GM21723 (cell line): Measurements from ENCODE around the gene ZC3H18.
"Not testable (repeated sequence)": the region's sequence is repeated elsewhere in the genome, so short reads cannot be mapped to it uniquely, and the experiment has no call there.

Experiments
- ATAC-seq: cut with Tn5 transposase; IDR thresholded peaks from one replicate; pipeline ENCODE4 v1.9.1; 2021; ENCODE audit warnings: mild to moderate bottlenecking, moderate library complexity; ENCODE audit not compliant: unreplicated experiment

ZC3H18 gene

DNA sequence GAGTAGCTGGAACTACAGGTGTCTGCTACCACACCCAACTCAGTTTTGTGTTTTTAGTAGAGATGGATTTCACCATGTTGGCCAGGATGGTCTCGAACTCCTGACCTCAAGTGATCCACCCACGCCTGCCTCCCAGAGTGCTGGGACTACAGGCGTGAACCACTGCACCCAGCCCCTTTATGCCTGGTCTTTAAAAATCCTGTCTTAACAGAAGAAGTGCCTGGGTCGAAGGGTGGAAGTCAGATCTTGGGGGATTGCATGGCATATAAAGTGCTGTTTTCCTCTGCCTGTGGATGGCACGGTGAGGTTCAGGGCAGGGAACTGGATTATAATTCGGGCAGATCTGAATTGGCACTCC, 30.3 kb downstream of the ZC3H18 start:
- no peak for ATAC-seq

GRCh38 chr16:88601313-88602036, 31.3 kb downstream of the ZC3H18 start:
- no peak for ATAC-seq

DNA sequence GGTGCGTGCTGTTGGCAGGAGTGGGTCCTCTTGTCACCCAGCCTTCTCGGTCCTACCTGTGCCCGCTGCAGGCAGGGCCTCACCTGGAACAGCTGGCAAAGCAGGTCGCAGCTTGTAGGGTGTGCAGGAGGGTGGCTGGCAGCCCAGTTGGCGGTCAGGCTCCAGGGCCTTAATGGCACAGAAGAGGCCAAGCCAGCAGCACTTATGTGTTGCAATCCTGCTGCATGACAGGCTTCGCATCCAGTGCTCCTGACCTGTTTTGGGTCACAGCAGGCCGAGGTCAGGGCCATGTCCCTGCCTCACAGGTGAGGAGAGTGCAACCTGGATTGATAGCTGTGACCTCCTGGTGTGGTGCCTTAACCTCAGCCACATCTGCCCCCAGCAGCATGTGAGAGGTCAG, 31.9 kb downstream of the ZC3H18 start:
- ATAC-seq = no peak

GRCh38 chr16:88605186-88606147, 35.3 kb downstream of the ZC3H18 start:
- ATAC-seq = no peak

GRCh38 chr16:88606148-88606757, 36.0 kb downstream of the ZC3H18 start:
- ATAC-seq = no peak

DNA sequence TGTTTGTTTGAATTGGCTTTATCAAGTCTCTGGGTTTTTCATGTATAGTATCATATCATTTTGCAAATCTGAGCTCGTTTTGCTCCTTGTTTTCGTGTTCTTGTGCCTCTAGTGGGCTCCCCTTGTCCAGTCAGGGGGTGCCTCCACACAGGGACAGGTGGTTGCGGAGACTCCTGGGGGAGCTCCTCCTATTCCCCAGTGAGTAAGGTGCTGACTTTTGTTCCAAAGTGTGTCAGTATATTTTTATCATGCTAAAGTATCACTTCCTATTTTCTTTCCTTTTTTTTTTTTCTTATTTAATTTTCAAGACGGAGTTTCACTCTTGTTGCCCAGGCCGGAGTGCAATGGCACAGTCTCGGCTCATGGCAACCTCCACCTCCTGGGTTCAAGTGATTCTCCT, 37.9 kb downstream of the ZC3H18 start:
- ATAC-seq = no peak

DNA sequence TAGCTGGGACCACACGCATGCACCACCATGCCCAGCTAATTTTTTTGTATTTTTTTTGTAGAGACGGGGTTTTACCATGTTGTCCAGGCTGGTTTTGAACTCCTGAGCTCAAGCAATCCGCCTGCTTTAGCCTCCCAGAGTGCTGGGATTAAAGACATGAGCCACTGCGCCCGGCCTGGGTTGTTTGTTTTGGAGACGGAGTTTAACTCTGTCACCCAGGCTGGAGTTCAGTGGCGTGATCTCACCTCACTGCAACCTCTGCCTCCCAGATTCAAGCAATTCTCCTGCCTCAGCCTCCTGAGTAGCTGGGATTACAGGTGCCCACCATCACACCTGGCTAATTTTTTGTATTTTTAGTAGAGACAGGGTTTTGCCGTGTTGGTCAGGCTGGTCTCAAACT, 39.2 kb downstream of the ZC3H18 start:
- ATAC-seq = not testable (repeated sequence)

GRCh38 chr16:88610080-88610479, 39.9 kb downstream of the ZC3H18 start:
- no peak for ATAC-seq

GRCh38 chr16:88610909-88611812, 41.0 kb downstream of the ZC3H18 start:
- ATAC-seq = no peak

DNA sequence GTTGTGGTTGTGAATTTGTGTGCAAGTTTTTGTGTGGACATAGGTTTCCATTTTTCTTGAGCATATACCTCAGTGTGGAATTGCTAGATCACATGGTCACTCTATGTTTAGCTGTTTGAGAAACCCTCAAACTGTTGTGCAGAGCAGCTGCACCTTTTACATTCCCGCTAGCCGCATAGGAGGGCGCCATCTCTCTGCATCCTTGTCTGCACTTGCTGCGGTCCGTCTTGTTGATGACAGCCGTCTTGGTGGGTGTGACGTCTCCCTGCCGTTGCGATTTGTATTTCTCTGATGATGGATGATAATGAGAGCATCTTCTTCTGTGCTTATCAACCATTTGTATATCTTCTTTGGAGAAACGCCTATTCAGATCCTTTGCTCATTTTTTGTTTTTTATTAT, 43.1 kb downstream of the ZC3H18 start:
- no peak for ATAC-seq

DNA sequence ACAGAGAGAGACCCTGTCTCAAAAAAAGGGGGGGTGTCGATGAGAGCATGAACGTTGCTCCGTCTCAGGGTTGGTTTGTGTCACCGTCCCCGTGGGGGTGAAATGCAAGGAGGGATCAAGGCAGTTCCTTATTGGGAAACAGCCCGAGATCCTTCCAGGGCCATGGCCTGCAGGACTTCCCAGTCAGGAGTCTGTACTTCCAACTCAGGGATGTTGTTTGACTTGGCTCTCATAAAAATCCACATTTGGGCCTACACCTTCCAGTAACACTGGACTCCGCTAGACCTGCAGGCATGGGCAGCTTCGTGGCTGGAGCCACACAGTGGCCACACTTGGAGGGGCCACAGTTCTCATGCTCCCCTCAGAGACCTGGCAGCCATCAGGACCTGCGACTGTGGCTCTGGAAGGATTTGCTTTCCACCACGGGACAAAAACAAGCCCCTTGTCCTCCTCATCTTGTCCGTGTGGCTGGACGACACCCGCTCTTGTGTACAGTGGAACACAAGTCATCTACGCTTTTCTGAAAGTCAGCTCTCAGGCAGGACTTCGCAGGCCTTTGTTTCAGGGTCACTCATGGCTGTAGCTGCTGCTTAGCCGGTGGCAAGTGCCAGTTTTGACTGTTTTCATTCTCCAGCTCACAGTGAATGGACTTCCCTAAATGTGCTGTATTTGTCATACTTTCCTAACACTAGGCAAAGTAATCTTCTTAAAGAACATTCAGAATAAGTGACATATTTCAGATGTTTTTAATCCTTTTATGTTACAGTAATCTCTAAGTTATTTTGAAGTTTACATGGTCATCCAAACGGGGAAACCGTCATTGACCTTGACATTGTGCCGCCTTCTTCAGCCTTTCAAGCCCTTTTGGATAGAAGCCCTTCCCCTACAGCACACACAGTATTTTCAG, 44.0 kb downstream of the ZC3H18 start:
- no peak for ATAC-seq

- no peak for ATAC-seq
These were observed 44.8 kb downstream of the ZC3H18 start for GRCh38 chr16:88614818-88615580.

GRCh38 chr16:88616320-88616719, 46.1 kb downstream of the ZC3H18 start:
- no peak for ATAC-seq

- ATAC-seq = no peak
These were observed 46.5 kb downstream of the ZC3H18 start for GRCh38 chr16:88616736-88617135.

GRCh38 chr16:88617268-88618031, 47.2 kb downstream of the ZC3H18 start:
- no peak for ATAC-seq

- ATAC-seq = no peak
These were observed 48.2 kb downstream of the ZC3H18 start for GRCh38 chr16:88618182-88618955.

DNA sequence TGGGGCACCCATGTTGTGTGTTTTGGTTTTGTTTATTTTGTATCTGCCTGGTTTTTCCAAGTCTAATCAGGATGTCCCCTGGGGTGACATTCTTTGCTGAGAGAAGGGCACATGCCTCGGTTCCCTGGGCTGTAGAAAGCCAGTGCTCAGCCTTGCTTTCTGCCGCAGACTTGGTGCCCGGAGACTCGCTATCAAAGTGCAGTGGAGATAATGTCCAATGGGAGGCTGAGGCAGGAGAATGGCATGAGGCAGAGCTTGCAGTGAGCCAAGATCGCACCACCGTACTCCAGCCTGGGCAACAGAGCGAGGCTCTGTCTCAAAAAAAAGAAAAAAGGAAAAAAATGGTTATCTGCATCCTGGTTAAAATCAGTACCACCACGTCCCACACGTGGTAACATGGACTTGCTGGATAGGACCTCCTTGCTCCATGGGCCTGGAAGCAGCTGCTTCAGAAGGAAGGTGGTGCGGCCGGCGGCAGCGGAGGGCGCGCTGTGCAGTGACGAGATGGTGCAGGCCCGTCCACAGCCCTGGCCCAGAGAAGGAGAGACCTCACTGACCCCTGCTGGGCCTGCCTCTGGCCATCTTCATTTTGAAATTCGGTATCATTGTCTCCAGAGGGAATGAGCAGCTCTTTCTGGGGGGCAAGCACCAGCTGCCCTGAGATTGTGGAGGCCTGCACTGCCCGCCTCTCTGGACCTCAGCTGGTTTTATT, 48.9 kb downstream of the ZC3H18 start:
- ATAC-seq = no peak
